Measurements from ENCODE around the gene TANC1.

DNA sequence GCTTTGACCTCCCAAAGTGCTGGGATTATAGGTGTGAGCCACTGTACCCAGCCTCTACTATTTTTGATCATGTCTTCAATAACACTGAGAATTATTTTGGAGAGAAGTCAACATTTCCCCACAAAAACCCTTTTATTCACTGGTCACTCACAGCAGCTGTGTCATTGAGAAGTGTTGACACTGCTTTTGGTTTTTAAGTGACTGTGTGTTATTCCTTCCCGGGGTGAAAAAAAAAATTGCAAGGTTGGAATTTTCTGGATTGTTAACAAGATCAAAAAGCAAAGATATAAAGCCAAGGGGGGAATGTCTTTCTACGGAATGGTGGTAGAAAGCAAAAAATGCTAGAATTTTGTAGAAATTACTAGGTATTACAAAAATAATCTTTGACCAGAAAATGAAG is 61.5 kb downstream of the TANC1 start:
- TF ChIP-seq, protein P1, sequence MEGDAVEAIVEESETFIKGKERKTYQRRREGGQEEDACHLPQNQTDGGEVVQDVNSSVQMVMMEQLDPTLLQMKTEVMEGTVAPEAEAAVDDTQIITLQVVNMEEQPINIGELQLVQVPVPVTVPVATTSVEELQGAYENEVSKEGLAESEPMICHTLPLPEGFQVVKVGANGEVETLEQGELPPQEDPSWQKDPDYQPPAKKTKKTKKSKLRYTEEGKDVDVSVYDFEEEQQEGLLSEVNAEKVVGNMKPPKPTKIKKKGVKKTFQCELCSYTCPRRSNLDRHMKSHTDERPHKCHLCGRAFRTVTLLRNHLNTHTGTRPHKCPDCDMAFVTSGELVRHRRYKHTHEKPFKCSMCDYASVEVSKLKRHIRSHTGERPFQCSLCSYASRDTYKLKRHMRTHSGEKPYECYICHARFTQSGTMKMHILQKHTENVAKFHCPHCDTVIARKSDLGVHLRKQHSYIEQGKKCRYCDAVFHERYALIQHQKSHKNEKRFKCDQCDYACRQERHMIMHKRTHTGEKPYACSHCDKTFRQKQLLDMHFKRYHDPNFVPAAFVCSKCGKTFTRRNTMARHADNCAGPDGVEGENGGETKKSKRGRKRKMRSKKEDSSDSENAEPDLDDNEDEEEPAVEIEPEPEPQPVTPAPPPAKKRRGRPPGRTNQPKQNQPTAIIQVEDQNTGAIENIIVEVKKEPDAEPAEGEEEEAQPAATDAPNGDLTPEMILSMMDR (IDR thresholded peaks at IDR 0.05): no peak
- no peak for TF ChIP-seq POLR2A (IDR thresholded peaks at IDR 0.05)

Data from right lobe of liver (tissue), 4 donors.